ENCODE measurements around the gene ZNF234.
"Not testable (repeated sequence)": the region's sequence is repeated elsewhere in the genome, so short reads cannot be mapped to it uniquely, and the experiment has no call there.

GRCh38 chr19:44121162-44121561 lies 20.2 kb upstream of the ZNF234 start:
- TF ChIP-seq CTCF (IDR thresholded peaks at IDR 0.05; ENCODE audit: low read length); EZH2 (IDR thresholded peaks at IDR 0.05; ENCODE audit: borderline replicate concordance, low read length): not testable (repeated sequence)
